GM15510 (cell line): ENCODE results near the gene CD300A.

Experiments used
- POLR2A ChIP-seq: IDR thresholded peaks from 3 replicates; pipeline ENCODE4 v1.6.1; 2011; ENCODE audit warnings: borderline replicate concordance; ENCODE audit not compliant: insufficient read length; ENCODE audit errors: extremely low read depth

The CD300A gene

DNA sequence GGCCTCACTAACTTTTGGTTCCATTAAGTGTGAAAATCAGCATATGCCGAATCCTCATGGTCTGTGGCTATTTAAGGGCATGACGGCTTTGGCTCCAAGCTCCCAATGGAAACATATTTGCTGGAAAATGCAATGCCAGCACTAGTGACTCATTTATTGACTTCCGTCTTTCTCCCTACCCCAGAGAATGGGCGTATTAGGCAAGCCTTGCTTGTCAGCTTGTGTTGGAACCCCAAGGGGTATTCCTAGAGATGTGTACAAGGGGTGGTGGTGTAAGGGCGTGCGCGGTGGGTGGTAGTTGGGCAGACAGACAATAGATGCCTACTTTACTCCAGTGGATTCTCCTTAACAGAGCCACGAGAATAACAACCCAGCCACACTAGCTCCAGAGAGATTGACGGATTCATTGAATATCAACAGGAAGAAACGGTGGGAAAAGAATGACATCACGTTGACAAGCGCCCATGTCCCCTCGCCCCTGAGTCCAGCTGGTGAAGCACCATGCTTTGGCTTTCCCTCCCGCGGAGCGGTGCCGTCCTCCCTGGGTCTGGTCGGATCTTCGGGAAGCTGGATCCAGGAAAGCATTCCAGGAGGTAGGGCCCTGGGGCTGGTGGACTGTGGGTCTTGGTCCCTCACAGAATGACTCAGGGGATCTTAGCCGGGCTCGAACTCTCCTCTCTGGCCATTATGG, 54.5 kb downstream of the CD300A start:
- TF ChIP-seq POLR2A: no peak

DNA sequence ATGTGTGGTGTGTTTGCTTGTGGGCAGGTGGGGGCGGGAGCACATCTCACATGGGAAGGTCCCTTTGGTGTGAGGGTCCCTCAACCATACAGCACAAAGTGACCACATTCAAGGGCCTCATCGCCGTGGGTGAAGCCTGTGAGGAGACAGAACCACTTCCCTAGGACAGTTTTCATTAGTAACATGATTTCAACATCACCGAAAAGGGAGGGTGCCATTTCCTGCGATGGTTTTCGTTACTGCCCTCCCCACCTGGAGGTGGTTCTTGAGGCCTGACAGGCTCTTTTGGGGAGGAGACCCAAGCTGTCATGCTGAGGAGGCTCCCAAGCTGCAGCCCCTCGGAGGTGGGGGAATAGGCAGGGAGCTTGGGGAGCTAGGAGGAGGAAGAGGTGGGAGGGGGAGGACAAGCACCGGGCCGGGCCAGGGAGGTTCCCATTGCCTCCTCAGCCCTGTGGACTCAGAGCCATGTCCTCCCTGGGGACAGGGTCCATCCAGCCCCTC, 55.3 kb downstream of the CD300A start:
- TF ChIP-seq POLR2A: no peak

DNA sequence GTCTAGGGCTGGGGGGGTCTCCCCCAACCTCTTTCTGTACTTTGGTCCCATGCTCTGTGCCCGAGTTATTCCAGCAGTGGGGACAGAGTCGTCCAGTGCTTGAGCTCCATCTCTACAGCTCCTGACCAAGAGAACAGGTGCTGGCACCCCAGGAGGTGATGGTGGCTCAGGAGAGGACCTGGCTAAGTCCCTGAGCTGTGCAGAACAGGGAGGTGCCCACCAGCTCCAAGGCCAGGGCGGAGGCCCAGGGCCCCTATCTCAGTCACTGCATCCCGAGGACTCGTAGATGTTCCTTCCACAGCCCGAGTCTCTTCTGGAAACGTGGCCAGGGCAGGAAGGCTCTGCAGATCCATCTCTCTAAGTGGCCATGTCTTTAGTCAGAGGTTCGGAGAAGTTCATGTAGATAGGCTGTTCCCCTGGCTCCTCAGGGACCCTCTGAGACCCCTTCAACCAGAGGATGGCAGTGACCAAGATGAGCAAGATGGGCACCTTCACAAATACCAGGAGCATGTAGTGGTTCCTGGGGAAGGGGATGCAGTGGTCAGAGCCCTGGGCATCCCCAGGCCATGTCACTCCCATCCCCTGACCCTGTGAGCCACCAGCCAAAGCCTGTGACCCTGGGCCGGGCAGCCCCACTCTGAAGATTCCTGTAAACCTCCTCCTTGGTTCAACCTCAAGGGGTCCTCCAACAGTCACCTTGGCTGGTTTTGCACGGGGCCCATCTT, 56.1 kb downstream of the CD300A start:
- no peak for TF ChIP-seq POLR2A

DNA sequence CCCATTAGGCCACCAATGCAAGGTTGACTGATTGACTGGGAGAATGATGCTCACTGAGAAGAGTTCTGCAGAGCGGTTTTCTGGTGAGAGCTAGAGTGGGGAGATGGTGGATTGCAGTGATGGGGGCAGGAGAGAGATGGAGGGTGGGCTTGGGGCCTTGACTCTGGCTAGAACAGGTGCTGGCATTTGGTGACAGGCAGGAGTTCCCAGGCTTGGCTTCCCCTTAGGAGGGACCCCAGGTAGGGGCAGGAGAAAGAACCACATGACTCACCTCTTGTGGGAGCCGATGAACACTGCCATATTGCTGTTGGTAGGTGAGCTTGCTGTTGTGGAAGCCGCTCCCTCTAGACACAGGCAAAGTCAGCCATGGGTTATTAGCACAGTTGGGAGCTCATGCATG, 56.9 kb downstream of the CD300A start:
- TF ChIP-seq POLR2A: no peak

DNA sequence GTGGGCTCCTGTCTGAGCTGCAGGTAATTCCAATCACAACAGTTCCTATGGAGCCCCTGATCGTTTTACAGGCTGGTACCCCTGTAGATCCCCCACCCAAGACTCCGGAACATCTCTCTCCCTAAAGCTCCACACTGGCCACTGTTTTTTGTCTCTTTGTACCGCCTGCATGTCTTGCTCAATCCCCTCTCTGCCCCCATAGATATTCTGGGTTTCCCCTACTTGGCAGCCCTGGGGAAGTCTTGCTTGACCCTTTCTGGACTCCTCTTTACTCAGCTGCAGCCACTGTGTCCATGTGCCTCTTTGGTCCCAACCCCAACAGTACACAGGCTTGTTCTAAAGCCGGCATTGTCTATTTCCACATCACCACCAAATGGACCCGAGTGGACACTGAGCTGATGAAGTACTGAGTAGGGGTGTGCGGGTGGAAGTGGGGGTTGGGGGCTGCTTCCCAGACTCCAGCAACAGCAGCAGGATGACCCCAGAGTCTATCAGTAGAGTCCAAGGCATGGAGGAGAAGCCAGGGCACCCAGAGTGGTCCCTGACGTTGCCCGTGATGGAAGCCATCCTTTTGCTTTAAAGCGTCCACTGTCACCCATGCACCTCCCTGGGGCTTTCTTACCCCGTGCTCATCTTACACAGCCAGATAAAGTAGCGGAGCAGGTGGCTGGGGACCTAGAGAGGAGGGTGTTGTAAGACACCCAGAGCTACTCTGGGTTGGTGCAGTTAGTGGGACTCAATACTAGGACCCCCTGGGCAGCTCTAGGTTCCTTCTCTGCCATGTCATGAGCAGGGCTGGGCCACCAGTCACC, 58.4 kb downstream of the CD300A start:
- no peak for TF ChIP-seq POLR2A

DNA sequence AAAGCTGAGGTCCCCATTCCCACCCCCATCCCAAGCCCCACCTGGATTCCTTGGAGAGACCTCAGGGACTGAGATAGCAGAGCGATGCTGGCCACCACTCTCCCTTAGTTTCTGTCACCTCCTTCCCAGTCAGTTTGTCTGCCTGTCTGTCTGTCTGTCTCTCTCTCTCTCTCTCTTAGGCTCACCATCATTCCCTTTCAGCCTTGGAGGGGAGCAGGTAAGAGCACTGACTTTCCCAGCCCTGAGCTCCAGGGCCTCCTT, 59.0 kb downstream of the CD300A start:
- TF ChIP-seq POLR2A: no peak

DNA sequence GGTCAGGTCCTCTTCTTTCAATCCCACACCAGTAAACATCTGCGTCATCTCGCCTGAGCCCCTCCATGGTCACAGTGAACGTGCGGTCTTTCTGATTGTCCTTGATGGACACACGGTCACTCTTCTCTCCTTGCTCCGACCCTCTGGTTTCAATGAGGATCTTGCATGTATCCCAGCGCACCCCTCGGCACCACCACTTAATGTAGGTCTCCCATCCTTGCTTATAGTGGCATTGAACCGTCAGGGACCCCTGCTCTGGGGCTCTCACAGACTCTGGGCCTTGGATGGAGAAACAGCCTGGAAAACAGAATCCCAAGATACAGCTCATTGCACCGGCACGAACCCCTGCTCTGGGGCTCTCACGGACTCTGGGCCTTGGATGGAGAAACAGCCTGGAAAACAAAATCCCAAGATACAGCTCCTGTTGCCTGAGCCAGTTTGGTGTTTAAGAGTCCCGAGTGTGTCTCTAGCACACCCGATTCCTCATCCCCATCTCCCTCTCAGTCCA, 59.4 kb downstream of the CD300A start:
- TF ChIP-seq POLR2A: no peak

DNA sequence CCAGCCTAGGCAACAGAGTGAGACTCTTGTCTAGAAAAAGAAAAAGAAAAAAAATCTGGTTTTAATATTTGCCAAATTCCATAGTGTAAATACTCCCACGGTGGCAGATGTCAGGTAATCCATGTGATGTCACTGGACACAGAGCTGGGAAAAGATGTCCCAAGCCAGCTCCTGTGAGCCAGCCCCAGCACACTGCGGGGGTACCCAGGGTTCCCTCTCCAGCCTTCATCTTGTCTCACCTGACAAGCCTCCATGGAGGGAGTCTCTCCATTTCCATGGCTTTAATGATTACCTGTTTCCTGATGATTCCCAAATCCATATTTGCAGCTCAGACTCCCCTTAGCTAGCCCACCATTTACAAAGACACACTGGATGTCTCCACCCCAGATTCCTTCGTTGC, 60.2 kb downstream of the CD300A start:
- TF ChIP-seq POLR2A: no peak

DNA sequence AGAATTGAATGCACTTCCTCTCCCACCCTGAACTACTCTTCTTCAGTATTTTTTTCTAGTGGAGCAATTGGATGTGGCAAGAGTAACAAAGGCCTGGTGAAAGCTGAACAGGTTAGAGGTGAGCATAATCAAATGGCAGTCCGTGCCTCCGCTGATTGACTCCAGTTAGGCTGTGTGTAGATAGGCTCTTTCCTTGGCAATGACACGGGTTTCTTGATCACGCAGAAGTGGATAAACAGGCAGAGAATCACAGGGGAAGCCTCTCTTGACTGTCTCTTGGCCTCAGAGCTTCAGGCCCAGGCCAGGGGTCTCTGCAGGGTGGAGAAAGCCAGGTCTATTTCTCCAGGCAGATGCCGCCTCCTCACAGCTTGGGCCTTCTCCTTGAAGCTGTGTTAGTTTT, 60.6 kb downstream of the CD300A start:
- TF ChIP-seq POLR2A: no peak

DNA sequence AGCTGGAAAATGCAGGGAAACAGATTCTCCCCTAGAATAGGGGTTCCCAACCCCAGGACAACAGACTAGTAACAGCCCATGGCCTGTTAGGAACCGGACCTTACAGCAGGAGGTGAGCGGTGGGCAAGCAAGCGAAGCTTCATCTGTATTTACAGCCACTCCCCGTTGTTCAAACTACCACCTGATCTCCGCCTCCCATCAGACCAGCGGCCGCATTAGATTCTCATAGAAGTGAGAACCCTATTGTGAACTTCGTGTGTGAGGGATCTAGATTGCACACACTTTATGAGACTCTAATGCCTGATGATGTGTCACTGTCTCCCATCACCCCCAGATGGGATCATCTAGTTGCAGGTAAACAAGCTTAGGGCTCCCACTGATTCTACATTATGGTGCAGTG, 61.3 kb downstream of the CD300A start:
- TF ChIP-seq POLR2A: no peak

DNA sequence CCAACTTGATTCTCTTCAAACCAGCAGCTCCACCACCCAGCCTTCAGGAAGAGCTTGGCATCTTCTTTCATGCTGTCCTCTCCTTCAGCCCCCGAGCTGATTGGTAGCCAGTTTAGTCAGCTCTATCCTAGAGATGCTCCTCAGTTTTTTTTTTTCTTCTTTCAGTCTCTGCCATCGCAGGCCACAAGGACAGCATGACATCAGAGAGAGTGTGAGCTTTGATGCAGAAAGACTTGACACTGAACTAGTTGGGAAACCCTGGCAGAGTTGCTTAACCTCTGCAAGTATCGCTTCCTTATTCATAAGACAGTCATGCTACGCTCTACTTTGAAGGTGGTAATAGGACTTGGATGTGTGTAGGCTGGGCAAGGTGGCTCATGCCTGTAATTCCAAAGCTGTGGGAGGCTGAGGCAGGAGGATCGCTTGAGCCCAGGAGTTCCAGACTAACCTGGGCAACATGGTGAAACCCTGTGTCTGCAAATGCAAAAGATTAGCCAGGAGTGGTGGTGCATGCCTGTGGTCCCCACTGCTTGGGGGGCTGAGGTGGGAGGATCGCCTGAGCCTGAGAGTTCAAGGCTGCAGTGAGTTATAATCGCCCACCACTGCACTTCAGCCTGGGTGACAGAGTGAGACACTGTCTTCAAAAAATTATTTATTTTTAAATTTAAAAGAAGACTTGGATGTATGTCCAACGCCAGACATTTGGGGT, 62.2 kb downstream of the CD300A start:
- no peak for TF ChIP-seq POLR2A

DNA sequence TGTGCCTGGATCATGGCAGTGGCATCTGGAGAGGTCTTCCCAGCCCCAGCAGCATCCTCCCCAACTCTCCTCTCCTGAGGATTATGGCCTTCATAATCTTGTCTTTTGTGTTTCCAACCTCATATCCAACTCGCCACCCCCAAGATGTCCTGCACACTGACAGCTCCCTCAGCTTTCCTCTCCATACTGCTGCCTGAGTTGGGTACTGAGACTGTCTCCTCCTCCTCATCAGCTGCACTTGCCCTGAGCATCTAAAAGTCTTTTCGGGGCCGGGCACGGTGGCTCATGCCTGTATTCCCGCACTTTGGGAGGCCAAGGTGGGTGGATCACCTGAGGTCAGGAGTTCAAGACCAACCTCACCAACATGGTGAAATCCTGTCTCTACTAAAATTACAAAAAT, 62.8 kb downstream of the CD300A start:
- no peak for TF ChIP-seq POLR2A

DNA sequence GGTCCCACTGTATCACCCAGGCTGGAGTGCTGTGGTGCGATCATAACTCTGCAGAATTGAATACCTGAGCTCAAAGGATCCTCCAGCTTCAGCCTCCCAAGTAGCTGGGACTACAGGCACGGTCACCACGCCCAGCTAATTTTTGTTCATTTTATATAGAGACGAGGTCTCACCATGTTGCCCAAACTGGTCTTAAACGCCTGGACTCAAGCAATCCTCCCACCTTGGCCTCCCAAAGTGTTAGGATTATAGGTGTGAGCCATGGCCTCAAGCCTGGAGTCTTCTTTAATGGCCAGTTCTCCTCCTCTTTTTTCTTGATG, 64.4 kb downstream of the CD300A start:
- no peak for TF ChIP-seq POLR2A

DNA sequence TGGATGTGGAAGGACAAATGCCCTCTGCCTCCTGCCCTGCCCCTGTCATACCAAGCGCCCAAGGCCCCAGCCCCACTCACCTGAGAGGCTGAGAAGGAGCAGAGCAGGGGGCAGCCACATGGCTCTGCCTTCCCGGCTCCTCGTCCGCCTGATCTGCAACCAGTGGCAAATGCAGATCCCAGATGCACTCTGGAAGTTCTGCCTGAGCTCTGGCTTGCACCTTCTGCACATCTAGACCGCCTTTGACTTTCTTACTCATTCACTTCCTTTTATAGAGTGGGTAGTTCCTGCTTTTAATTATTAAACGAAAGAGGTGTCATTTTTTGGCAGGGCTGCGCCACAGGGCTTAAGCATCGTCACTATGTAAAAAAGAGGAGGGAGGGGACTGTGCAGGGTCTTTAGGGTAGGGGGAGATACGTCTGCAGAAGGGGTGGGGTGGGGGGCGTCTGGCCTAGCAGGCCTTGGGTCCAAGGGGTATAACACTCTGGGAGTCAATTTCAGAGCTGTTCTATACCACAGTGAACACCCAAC, 64.9 kb downstream of the CD300A start, which contains the start of gene CD300LB:
CD300LB (minus strand) TSS at position 245 of the 531 bp plus-strand sequence; CDS start at position 120, 125 bp downstream.
- no peak for TF ChIP-seq POLR2A
